WTC11 (cell line): ENCODE measurements around the gene PGF. TPM values are rescaled to one million over a fixed set of nuclear protein-coding genes. Genes with fewer than 3 reads are reported as not detected.
A peak's percentile ranks its signal among the peaks of the same experiment; 100 is the strongest.

Experiments
- ATAC-seq: fragments of 200-7000 bp; cut with Tn5 transposase; 2 replicates; pipeline ENCODE4 v1.10.0; 2021; ENCODE audit warnings: mild to moderate bottlenecking, moderate library complexity
- CTCF ChIA-PET: fragments of 300-600 bp; sonication (Branson Sonifier 250); formaldehyde crosslinking; loops from one replicate; lab custom pipeline; 2021; ENCODE audit warnings: antibody characterized with exemption; lab: Charles Lee
- POLR2A ChIA-PET: fragments of 350-600 bp; sonication (Branson Sonifier 250); formaldehyde crosslinking; loops from one replicate; lab custom pipeline; 2021; ENCODE audit warnings: antibody characterized with exemption; lab: Charles Lee
- DNase-seq: peaks from one replicate; pipeline ENCODE4 v3.0.0; 2021; ENCODE audit warnings: low spot score
- H3K27ac Mint-ChIP-seq: 2 replicates; pipeline ENCODE4 v1.8.0; 2021; ENCODE audit warnings: mixed read lengths
- H3K27me3 Mint-ChIP-seq: 2 replicates; pipeline ENCODE4 v1.8.0; 2021; ENCODE audit warnings: low read depth, mild to moderate bottlenecking, moderate library complexity, mixed read lengths
- H3K36me3 Mint-ChIP-seq: 2 replicates; pipeline ENCODE4 v1.8.0; 2021; ENCODE audit warnings: mixed read lengths
- H3K4me1 Mint-ChIP-seq: 2 replicates; pipeline ENCODE4 v1.8.0; 2022; ENCODE audit warnings: mixed read lengths
- H3K4me3 Mint-ChIP-seq: 2 replicates; pipeline ENCODE4 v1.8.0; 2021; ENCODE audit warnings: mild to moderate bottlenecking, moderate library complexity, mixed read lengths
- H3K9me3 Mint-ChIP-seq: 2 replicates; pipeline ENCODE4 v1.8.0; 2021; ENCODE audit warnings: mixed read lengths
- ATF1 ChIP-seq: sonication (generic); formaldehyde crosslinking; IDR thresholded peaks from 2 replicates; pipeline ENCODE4 v1.8.1; 2023; ENCODE audit warnings: mild to moderate bottlenecking, moderate library complexity, missing genetic modification reagents
- ATF3 ChIP-seq: sonication (generic); formaldehyde crosslinking; conservative IDR thresholded peaks from 2 replicates; pipeline ENCODE4 v1.8.1; 2022; ENCODE audit warnings: mild to moderate bottlenecking, missing genetic modification reagents
- CBFB ChIP-seq: sonication (generic); formaldehyde crosslinking; IDR thresholded peaks from 2 replicates; pipeline ENCODE4 v1.8.1; 2022; ENCODE audit warnings: mild to moderate bottlenecking, low read depth, missing genetic modification reagents
- CDX4 ChIP-seq: fragments of 250-450 bp; sonication (Bioruptor Pico); IDR thresholded peaks from 2 replicates; pipeline ENCODE4 v1.9.0; 2021; ENCODE audit warnings: moderate library complexity, mild to moderate bottlenecking, inconsistent platforms, borderline replicate concordance
- CTCF ChIP-seq: fragments of 200-600 bp; IDR thresholded peaks from 2 replicates; pipeline ENCODE4 v1.8.0; 2022; ENCODE audit warnings: antibody characterized with exemption
- E2F4 ChIP-seq: sonication (generic); formaldehyde crosslinking; IDR thresholded peaks from 2 replicates; pipeline ENCODE4 v1.8.1; 2022; ENCODE audit warnings: low read depth, mild to moderate bottlenecking, moderate library complexity, missing genetic modification reagents, borderline replicate concordance
- GRHL2 ChIP-seq: fragments of 250-450 bp; sonication (Bioruptor Pico); IDR thresholded peaks from 2 replicates; pipeline ENCODE4 v1.8.0; 2022; ENCODE audit warnings: mild to moderate bottlenecking, moderate library complexity; ENCODE audit not compliant: insufficient replicate concordance, severe bottlenecking
- HMGA2 ChIP-seq: fragments of 250-450 bp; sonication (Bioruptor Pico); IDR thresholded peaks from 2 replicates; pipeline ENCODE4 v1.4.0; 2021; ENCODE audit warnings: mild to moderate bottlenecking, moderate library complexity
- HMGXB4 ChIP-seq: sonication (generic); formaldehyde crosslinking; IDR thresholded peaks from 2 replicates; pipeline ENCODE4 v1.8.1; 2023; ENCODE audit warnings: mild to moderate bottlenecking, moderate library complexity, missing genetic modification reagents
- IRF1 ChIP-seq: sonication (generic); formaldehyde crosslinking; IDR thresholded peaks from 2 replicates; pipeline ENCODE4 v1.8.0; 2023; ENCODE audit warnings: missing genetic modification reagents
- JUN ChIP-seq: sonication (generic); formaldehyde crosslinking; IDR thresholded peaks from 2 replicates; pipeline ENCODE4 v1.8.0; 2023; ENCODE audit warnings: mild to moderate bottlenecking, missing genetic modification reagents
- NR3C1 ChIP-seq: sonication (generic); formaldehyde crosslinking; conservative IDR thresholded peaks from 2 replicates; pipeline ENCODE4 v1.8.1; 2023; ENCODE audit warnings: low read depth, mild to moderate bottlenecking, missing genetic modification reagents
- PREB ChIP-seq: sonication (generic); formaldehyde crosslinking; IDR thresholded peaks from 2 replicates; pipeline ENCODE4 v1.8.1; 2022; ENCODE audit warnings: mild to moderate bottlenecking, missing genetic modification reagents, moderate library complexity, borderline replicate concordance
- TEAD1 ChIP-seq: sonication (generic); formaldehyde crosslinking; IDR thresholded peaks from 2 replicates; pipeline ENCODE4 v1.8.0; 2022; ENCODE audit warnings: mild to moderate bottlenecking, missing genetic modification reagents
- ZNF219 ChIP-seq: sonication (generic); formaldehyde crosslinking; IDR thresholded peaks from 2 replicates; pipeline ENCODE4 v1.8.0; 2023; ENCODE audit warnings: missing genetic modification reagents, mild to moderate bottlenecking, borderline replicate concordance
- ZNF232 ChIP-seq: sonication (generic); formaldehyde crosslinking; IDR thresholded peaks from 2 replicates; pipeline ENCODE4 v1.8.0; 2022; ENCODE audit warnings: mild to moderate bottlenecking, missing genetic modification reagents
- ZNF281 ChIP-seq: sonication (generic); formaldehyde crosslinking; IDR thresholded peaks from 2 replicates; pipeline ENCODE4 v1.8.0; 2023; ENCODE audit warnings: mild to moderate bottlenecking, missing genetic modification reagents
- ZNF317 ChIP-seq: sonication (generic); formaldehyde crosslinking; IDR thresholded peaks from 2 replicates; pipeline ENCODE4 v1.8.1; 2023; ENCODE audit warnings: low read depth, mild to moderate bottlenecking, moderate library complexity, missing genetic modification reagents, borderline replicate concordance
- ZNF423 ChIP-seq: fragments of 250-450 bp; sonication (Bioruptor Pico); IDR thresholded peaks from 2 replicates; pipeline ENCODE4 v2.1.2; 2022; ENCODE audit warnings: mild to moderate bottlenecking, moderate library complexity
- total RNA-seq: library from RNA; stranded (reverse); gene quantifications from 3 replicates; pipeline ENCODE4 v1.2.3, GENCODE V29; 2021

Gene PGF
- total RNA-seq, 1 experiment from 2014 or later: 6.7 TPM

- TF ChIP-seq CTCF (no peak), ZNF317 (no peak), CBFB (no peak), PREB (CRISPR knock-in tag) (no peak), JUN (CRISPR knock-in tag) (no peak), ZNF219 (CRISPR knock-in tag) (no peak), CDX4 (CRISPR knock-in tag) (no peak), ATF3 (CRISPR knock-in tag) (no peak), ATF1 (CRISPR knock-in tag) (no peak), ZNF281 (CRISPR knock-in tag) (no peak)
These were observed 3.8 kb downstream of the PGF start (continued) for GRCh38 chr14:74951443-74952179.

GRCh38 chr14:74950795-74951442, 4.5 kb downstream of the PGF start:
- peaks cover 2% of the 10 kb centered on the region; the same call in 1 of the 2 replicates for H3K27me3 Mint-ChIP-seq
- H3K27ac Mint-ChIP-seq: peak overlapping the region; percentile 51
- ChIA-PET CTCF (no interaction called here), POLR2A (no interaction called here)
- DNase-seq (no peak), ATAC-seq (no peak)
- H3K36me3 Mint-ChIP-seq: no peaks in the 10 kb centered on the region
- TF ChIP-seq GRHL2 (CRISPR knock-in tag): no peak
- no peak for TF ChIP-seq NR3C1
- no peak for TF ChIP-seq ZNF232 (CRISPR knock-in tag)
- no peak for TF ChIP-seq ZNF423 (CRISPR knock-in tag)
- peaks cover 11% of the 10 kb centered on the region for H3K4me1 Mint-ChIP-seq
- H3K9me3 Mint-ChIP-seq: no peaks in the 10 kb centered on the region
- H3K4me3 Mint-ChIP-seq: no peak overlapping the region

GRCh38 chr14:74949859-74950573, 5.4 kb downstream of the PGF start:
- CTCF ChIA-PET: interaction anchor here (1.2 to 2.4 kb wide), 2 partner anchors 29 to 89 kb away, joined by 4 to 8 read pairs; no protein-coding TSS in a partner anchor
- no peaks in the 10 kb centered on the region for H3K36me3 Mint-ChIP-seq
- DNase-seq (no peak), ATAC-seq (no peak)
- peaks cover 11% of the 10 kb centered on the region for H3K4me1 Mint-ChIP-seq
- no peaks in the 10 kb centered on the region for H3K9me3 Mint-ChIP-seq
- H3K27ac Mint-ChIP-seq: peak overlapping the region; percentile 1; the same call in 1 of the 2 replicates
- POLR2A ChIA-PET: no interaction called here
- no peaks in the 10 kb centered on the region for H3K27me3 Mint-ChIP-seq
- H3K4me3 Mint-ChIP-seq: no peak overlapping the region
- TF ChIP-seq E2F4 (CRISPR knock-in tag) (no peak), HMGA2 (CRISPR knock-in tag) (no peak), IRF1 (no peak), TEAD1 (CRISPR knock-in tag) (no peak), HMGXB4 (CRISPR knock-in tag) (no peak)
